Pancreas (tissue), 10 donors: ENCODE results near the gene MACROD1. TPM values are rescaled to one million over a fixed set of nuclear protein-coding genes. Genes with fewer than 3 reads are reported as not detected.

ENCODE experiments used
- ATAC-seq, 4 donors: fragments of 200-7000 bp; cut with Tn5 transposase; one replicate each; pipeline versions ENCODE4 v1.8.0 to v1.9.1; 2020; ENCODE audit warnings: mild to moderate bottlenecking in 4 of 4, moderate library complexity in 4 of 4
- DNase-seq, 6 donors: peaks; one replicate each; pipeline ENCODE4 v3.0.0-alpha.2; 2020
- FAIRE-seq: peaks from 2 replicates; lab custom pipeline; 2012; peaks lifted over from hg19 to GRCh38; lab: Jason Lieb, UNC
- H3K27ac ChIP-seq, 4 donors: fragments of 200-600 bp; sonication (generic); 1 replicate in 3 of 4; 2 replicates in 1 of 4; pipeline versions ENCODE4 v1.5.0 to v1.8.0; 2020
- H3K27me3 ChIP-seq, 4 donors: fragments of 200-600 bp; one replicate each; pipeline ENCODE4 v1.8.0; 2021
- H3K36me3 ChIP-seq, 3 donors: fragments of 200-600 bp; sonication (generic) in 1 of 3; one replicate each; pipeline versions ENCODE4 v1.5.0 to v1.8.0; 2020 to 2021
- H3K4me1 ChIP-seq, 3 donors: fragments of 200-600 bp; one replicate each; pipeline ENCODE4 v1.8.0; 2021
- H3K4me3 ChIP-seq, 4 donors: fragments of 200-600 bp; sonication (generic) in 2 of 4; one replicate each; pipeline versions ENCODE4 v1.5.0 to v1.8.0; 2020 to 2021
- H3K9me3 ChIP-seq, 4 donors: fragments of 200-600 bp; one replicate each; pipeline ENCODE4 v1.8.0; 2021
- CTCF ChIP-seq, 4 donors: fragments of 200-600 bp; sonication (generic) in 3 of 4; IDR thresholded peaks; one replicate each; pipeline versions ENCODE4 v1.5.0 to v1.8.0; 2021; ENCODE audit warnings: antibody characterized with exemption in 4 of 4
- WGBS, 2 donors: extraction: QIAGEN DNeasy Blood & Tissue Kit; methylation state at CpG; one replicate each; pipeline ENCODE4 v1.1.7; 2013; 5-methylcytosine and 5-hydroxymethylcytosine counted together
- intact Hi-C, 3 donors: fragments of 100-400 bp; cut with DNase I; formaldehyde crosslinking; loops; one replicate each; pipeline versions ENCODE4 v1.11.1 to v1.14.2; 2022
- polyA plus RNA-seq, 2 donors: library from polyadenylated mRNA; stranded (reverse); fragments of 200-250 nt; gene quantifications; one replicate each; pipeline ENCODE4 v1.2.3, GENCODE V29; 2013
- total RNA-seq, 6 donors: library from RNA; stranded (reverse); fragmentation: NEBNext Ultra II Directional in 4 of 6; extraction: Animal tissue kit (Norgen Biotek cat#: 25700) in 4 of 6; gene quantifications; one replicate each; pipeline versions ENCODE4 v1.2.1 to v1.2.4, GENCODE V29; 2021 to 2023
- donor health status: healthy with polysubstance abuse.
- donor health status: DM: no; HTN: no; CAD: no; lungs with moderate emphysema.
- donor health status: DM: no; HTN: no; CAD: no.
- donor health status: control.
- donor health status: control.
- donor health status: Bipolar disorder and iron deficiency.
- donor health status: DM: yes; HTN: yes; CAD: no.
- donor health status: DM: no; HTN: no; CAD: no.
- donor health status: DM: no; HTN: no; CAD: no.
- donor health status: DM: yes; HTN: yes; CAD: no.

Gene MACROD1
- total and polyA plus RNA-seq, 8 donors, result 26.0 to 126 (median 34.8) TPM

- ATAC-seq, result no peak
- TF ChIP-seq CTCF (IDR thresholded peaks at IDR 0.05), result no peak
- FAIRE-seq, result no peak
- H3K27me3 ChIP-seq, result no peaks in the 10 kb centered on the region
- no peak overlapping the region for H3K4me3 ChIP-seq
- H3K36me3 ChIP-seq, result no peaks in the 10 kb centered on the region
- intact Hi-C loops, result no loop called here
- no peaks in the 10 kb centered on the region for H3K4me1 ChIP-seq
- no peak overlapping the region for H3K27ac ChIP-seq
- no peak for DNase-seq
- 85 to 88% methylated on average over 13 of the region's 13 CpGs for WGBS, 2 donors
- no peaks in the 10 kb centered on the region for H3K9me3 ChIP-seq
Observed at GRCh38 chr11:64078905-64079304, 87.0 kb downstream of the MACROD1 start.

- no peak for FAIRE-seq
- intact Hi-C loops, result no loop called here
- 81 to 88% methylated on average over 11 of the region's 11 CpGs for WGBS, 2 donors
Observed at GRCh38 chr11:64078284-64078683, 87.6 kb downstream of the MACROD1 start.

GRCh38 chr11:64077607-64078006 is 88.3 kb downstream of the MACROD1 start:
- intact Hi-C loops, result no loop called here
- H3K27ac ChIP-seq, result no peak overlapping the region
- H3K4me1 ChIP-seq, result no peaks in the 10 kb centered on the region
- ATAC-seq (no peak), FAIRE-seq (no peak), DNase-seq (no peak)
- no peaks in the 10 kb centered on the region for H3K9me3 ChIP-seq
- no peaks in the 10 kb centered on the region for H3K36me3 ChIP-seq
- no peak for TF ChIP-seq CTCF (IDR thresholded peaks at IDR 0.05)
- H3K4me3 ChIP-seq, result no peak overlapping the region
- 94 to 95% methylated on average over 12 of the region's 12 CpGs for WGBS, 2 donors
- no peaks in the 10 kb centered on the region for H3K27me3 ChIP-seq

More at GRCh38 chr11:64078284-64078683, 87.6 kb downstream of the MACROD1 start:
- no peak overlapping the region for H3K27ac ChIP-seq
- no peaks in the 10 kb centered on the region for H3K27me3 ChIP-seq
- DNase-seq (no peak), ATAC-seq (no peak)
- no peaks in the 10 kb centered on the region for H3K4me1 ChIP-seq
- TF ChIP-seq CTCF (IDR thresholded peaks at IDR 0.05), result no peak
- no peaks in the 10 kb centered on the region for H3K36me3 ChIP-seq
- no peak overlapping the region for H3K4me3 ChIP-seq
- no peaks in the 10 kb centered on the region for H3K9me3 ChIP-seq

- TF ChIP-seq CTCF (IDR thresholded peaks at IDR 0.05), result no peak
- intact Hi-C loops, result no loop called here
- no peak for FAIRE-seq
- WGBS, 2 donors, result 86 to 88% methylated on average over 8 of the region's 8 CpGs
- Histone ChIP-seq H3K4me1 (no peaks in the 10 kb centered on the region), H3K27me3 (no peaks in the 10 kb centered on the region), H3K27ac (no peak overlapping the region), H3K36me3 (no peaks in the 10 kb centered on the region), H3K4me3 (no peak overlapping the region), H3K9me3 (no peaks in the 10 kb centered on the region)
- DNase-seq, result no peak
- no peak for ATAC-seq
Observed at GRCh38 chr11:64076758-64077157, 89.2 kb downstream of the MACROD1 start.

GRCh38 chr11:64074239-64074638 is 91.7 kb downstream of the MACROD1 start:
- 89 to 90% methylated on average over 10 of the region's 10 CpGs for WGBS, 2 donors
- Histone ChIP-seq H3K27me3 (no peaks in the 10 kb centered on the region), H3K9me3 (no peaks in the 10 kb centered on the region), H3K36me3 (no peaks in the 10 kb centered on the region), H3K27ac (no peak overlapping the region), H3K4me1 (no peaks in the 10 kb centered on the region), H3K4me3 (no peak overlapping the region)
- no peak for TF ChIP-seq CTCF (IDR thresholded peaks at IDR 0.05)
- intact Hi-C loops, result no loop called here
- ATAC-seq (no peak), FAIRE-seq (no peak), DNase-seq (no peak)
